Activated CD8-positive, alpha-beta memory T cell treated with anti-CD3 and anti-CD28 coated beads for 48 hours (primary cell): ENCODE data around the gene GNPAT.

ENCODE experiments used
- DNase-seq, 3 experiments: peaks; one replicate each; pipeline ENCODE4 v3.0.0-alpha.2; 2020; ENCODE audit warnings: low read depth in 2 of 3, low spot score in 2 of 3

The GNPAT gene

DNA sequence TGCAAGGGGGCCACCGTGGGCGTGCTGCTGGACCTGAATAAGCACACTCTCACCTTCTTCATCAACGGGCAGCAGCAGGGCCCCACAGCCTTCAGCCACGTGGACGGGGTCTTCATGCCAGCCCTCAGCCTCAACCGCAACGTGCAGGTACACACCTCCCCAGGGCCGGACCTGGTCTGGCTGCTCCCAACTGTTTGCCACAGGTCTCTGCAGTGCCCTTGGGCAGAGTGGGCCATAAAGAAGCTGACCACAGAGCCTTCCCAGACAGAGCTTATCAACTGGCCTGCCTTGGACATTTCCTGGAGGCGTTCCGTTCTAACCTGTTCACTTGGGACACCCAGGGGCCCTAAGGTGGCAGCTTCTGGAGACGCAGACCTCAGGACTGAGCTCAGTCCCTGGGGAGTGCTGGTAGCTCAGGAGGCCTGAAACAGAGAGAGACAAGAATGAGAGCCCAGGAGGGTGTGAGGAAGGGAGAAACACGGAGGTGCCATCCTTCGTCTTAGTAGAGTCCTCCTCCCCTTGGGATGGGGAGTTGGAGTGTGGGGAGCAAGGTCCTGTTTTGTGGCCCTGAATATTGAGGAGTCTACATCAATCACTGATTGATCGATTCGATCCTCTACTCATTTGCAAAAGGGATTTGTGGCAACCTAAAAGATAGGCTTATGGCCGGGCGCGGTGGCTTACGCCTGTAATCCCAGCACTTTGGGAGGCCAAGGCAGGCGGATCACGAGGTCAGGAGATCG is 27.0 kb upstream of the GNPAT start:
- DNase-seq: no peak

DNA sequence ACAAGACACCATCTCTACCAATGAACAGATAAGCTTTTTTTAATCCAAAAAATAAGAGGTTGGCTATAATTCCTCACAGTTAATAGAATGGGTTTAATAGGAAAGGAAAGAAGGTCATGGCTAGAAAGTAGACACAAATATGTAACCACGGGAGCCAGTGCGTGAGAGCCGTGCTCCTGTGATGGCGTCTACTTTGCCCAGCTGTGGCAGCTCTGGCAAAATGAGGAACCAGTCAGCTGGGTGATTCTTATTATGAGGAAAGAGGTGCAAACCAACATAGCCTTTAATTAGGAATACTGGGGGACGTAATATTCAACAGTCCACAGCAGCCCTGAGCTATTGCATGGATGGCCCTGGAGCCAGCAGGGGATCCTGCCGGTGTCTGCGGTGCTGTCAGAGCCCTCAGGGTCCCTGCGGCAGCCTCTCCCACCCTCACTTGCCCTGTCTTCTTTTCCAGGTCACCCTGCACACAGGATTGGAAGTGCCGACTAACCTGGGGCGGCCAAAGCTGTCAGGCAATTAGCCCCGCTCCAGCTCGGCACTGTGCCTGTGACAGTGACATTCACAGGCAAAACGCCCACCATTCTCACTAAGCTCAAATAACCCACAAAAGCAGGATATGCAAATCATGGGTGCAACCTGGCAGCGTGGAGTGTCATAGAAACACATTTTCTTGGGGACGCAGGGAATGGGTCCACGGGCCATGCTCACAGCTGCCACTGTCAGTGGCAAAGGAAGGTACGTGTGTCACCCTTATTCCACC is 25.9 kb upstream of the GNPAT start:
- DNase-seq: no peak

DNA sequence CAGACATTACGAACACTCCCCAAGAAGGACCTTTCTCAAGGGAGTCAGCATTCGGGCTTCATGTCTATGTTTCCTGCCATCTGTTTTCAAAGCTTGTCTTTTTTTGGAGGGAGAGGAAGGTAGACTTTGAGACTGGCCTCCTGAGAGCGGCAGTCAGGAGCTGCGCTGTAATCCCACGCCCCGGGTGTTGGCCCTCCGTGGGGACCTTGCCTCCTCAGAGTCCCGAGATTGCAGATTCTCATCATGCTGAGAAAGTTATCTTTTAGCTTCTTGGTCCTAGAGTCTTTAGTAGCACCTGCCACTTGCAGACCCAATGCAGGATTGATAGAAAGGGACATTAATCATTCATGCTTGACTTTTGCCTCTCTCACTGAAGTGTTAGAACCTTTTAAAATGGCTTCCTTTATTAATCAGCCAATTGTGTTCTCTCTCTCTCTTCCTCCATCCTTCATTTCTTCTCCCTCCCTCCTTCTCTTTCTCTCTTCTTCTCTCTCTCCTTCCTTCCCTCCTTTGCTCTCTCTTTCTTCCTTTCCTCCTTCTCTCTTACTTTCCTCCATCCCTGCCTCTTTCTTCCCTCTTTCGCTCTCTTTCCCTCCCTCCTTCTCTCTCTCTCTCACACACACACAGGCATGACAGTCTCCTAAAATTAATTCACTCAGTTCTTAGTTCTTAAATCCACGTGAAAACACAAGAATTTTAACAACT is 25.2 kb upstream of the GNPAT start:
- DNase-seq: no peak

DNA sequence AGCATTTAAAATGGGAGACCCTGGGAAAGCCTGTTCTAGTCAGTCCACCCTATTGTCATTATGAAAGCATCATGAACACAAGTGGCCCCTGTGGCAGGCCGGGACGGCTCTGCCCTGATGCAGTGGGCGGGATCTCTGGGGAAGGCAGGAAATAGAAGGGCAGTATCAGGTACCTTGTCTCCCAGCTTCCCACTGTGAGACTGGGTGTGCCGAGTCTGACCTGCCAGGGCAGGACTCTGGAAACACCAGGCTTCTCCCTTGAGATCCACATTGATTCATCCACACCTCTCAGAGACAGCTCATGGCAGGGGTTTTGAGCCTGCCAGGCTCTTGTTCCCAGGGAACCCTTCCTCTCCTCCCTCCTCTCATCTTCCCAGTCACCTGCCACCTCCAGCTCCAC is 24.5 kb upstream of the GNPAT start:
- no peak for DNase-seq

DNA sequence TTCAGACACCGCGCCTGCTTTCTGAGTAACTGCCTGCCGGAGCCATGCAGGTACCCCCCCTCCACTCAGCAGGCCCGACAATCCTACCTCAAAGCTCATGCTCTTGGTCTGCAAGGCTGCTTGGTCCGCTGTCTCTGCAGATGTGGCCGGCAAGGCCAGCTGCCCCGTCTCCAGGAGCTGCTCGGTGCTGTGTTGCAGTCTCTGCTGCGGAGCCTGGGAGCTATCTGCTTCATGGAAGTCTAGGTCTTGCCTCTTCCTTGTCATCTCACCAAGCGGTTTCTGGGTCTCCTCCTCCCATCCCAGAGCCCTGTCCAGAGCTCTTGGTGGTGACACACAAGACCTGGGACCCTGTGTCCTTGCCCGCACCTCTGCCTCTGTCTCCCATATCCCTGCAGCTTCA is 24.0 kb upstream of the GNPAT start:
- no peak for DNase-seq

DNA sequence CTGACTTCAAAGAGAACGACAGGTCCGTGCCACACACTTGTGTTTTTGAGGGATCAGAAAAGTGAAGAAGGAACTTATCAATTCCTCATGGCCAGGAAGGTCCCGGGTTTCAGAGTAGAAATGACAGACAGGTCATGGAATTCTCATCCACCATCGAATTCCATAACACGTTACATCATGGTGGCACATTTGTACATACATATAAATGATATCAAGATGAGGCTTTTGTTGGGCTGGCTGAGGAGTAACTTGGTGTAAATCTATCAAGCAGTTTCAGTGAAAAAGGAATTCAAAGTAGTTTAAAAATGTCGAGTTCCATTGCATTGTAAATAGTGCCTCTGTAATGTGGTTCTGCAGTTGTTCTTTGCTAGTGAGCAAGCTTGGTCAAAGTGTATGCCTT is 22.9 kb upstream of the GNPAT start:
- DNase-seq: no peak

DNA sequence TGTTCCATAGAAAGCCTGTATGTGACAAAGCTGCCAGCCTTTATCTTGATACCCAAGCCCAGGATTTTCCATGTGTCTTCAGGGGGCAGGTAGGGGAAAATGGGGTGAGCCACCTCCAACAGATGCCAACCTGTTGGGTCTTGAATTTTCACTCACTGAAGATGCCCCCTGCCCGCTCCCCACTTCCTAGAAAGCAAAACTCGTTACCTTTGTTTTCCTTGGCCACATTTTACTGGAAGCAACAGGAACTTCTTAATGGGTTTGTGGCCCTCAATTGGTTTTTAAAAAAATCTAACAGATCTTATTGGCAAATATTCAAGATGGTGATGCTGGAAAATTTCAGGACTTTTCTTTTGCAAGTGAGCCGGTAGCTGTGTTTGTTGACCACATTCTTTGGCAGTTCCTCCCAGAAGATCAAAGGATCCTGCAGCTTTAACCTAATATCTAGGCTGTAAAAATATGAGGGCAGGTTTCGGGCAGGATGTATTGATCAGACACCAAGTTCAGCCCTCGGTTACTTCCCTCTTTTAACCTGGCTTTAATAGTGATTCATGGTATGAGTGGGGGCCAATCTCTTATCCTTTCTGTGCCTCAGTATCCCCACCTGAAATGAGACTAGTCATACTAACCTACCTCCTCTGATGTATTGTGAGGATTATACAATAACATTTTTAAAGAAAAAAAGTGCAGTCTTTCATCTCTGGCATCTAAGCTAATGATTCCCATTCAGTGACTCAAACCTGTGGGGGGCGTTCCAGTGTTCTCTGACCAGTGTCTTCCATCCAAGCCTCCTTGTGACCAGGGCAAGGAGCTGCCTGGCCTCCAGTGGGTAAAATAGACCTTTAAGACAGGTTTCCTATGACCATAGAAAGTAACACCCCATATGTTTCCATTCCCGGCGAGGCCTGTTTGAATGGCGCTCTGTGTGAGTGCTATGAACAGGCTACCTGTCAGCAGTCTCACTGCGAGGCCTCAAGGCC is 21.3 kb upstream of the GNPAT start:
- DNase-seq: no peak

DNA sequence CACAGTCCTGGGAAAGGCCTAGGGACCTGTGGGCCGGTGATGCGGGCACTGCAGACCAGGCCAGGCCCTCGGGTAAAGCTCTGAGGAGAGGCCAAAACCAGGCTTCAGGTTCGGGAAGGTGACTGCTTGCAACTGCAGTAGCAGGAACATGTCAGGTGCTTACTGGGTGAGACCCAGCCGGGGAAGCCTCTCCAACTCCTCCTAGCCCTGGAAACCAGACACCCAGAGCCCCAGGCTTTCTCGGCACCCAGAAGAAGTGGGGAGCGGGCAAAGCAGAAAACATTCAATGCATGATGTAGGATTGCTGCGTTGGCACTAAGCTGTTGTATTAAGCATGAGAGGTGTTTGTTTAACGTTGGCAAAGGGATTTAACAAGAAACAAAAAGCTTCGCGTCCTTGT is 20.2 kb upstream of the GNPAT start:
- no peak for DNase-seq

DNA sequence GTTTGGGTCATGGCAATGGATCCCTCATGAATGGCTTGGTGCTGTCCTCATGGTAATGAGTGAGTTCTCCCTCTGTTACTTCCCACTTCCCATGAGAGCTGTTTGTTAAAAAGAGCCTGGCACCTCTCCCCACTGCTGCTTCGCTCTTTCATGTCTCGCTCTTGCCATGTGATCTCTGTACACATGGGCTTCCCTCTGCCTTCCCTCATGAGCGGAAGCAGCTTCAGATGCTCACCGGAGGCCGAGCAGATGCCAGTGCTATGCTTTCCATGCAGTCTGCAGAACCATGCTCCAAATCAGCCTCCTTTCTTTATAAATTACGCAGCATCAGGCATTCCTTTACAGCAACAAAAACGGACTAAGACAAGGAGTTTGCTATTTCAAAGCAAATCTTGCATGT is 14.9 kb upstream of the GNPAT start:
- no peak for DNase-seq

DNA sequence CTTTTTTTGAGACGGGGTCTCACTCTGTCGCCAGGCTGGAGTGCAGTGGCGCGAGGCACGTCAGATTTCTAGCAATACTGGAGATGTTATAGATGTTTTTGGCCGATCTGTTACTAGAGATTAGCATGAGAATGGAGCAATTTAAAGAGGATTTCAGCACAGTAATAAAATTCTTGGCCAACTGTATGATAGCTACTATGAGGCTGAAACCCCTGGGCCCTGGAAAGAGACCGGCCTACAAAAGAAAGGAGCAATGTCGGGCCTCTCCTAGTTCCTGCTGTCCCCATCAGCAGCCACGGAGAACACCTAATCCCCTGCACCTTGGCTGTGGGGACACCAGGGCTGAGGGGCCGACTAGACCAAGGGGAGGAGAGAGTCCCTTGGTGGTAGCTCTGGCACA is 9.5 kb upstream of the GNPAT start:
- DNase-seq: no peak

DNA sequence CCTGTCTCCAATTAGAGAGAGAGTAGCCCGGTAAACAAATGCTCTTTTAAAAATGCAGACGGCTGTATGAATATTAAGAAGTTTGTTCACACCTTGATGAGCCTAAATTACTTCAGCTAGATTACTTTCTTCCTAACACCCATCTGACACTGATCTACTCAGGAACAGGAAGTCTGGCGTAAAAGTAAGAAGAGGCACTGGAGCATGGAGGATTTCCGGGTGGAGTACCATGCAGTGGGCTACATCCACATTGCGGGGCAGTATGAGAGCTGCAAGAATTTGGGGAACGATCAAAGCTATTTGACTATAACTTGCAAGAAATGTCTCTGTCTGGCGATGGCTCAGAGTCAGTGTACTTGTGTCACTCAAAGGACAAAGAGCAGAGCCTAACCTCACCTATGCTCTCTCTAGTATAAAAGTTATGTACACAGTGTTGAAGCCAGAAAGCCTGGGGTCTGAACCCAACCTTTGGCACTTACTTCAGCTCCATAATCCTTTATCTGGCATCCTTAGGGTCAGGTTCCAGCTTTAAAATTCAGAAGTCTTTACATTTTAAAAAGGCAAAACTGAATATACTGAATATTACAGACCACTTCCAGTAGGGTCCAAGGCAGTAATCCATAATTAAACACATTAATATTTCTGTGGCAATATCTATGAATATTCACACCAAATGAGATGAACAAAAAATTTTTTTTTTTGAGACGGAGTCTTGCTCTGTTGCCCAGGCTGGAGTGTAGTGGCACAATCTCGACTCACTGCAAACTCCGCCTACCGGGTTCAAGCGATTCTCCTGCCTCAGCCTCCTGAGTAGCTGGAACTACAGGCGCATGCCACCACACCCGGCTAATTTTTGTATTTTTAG is 7.9 kb upstream of the GNPAT start:
- DNase-seq: no peak

DNA sequence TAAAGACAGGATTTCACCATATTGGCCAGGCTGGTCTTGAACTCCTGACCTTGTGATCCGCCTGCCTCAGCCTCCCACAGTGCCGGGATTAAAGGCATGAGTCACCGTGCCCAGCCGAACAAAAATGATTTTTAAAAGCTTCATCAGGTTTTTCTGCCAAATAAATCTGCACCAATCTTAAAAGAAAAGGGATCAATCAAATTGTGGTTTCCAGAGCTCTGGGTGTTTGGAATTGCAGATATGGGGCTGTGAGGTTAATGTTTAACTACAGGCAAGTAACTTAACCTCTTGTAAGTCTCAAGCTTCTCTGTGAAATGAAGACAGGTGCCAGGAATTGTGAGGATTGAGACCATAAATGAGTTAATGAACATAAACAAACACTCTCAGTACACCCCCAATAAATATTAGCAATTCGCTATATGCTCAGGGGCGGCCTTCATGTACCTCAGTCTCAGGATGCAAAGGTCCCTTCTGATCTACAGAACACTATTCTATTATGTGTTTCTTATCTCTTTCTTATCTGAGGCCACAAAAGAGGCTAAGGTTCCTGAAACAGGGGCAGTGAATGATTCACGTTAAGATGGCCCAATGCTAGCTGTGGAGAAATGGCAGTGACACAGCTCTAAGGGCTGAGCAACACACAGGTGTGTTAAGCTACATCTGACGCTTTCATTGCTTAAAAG is 7.1 kb upstream of the GNPAT start:
- no peak for DNase-seq

DNA sequence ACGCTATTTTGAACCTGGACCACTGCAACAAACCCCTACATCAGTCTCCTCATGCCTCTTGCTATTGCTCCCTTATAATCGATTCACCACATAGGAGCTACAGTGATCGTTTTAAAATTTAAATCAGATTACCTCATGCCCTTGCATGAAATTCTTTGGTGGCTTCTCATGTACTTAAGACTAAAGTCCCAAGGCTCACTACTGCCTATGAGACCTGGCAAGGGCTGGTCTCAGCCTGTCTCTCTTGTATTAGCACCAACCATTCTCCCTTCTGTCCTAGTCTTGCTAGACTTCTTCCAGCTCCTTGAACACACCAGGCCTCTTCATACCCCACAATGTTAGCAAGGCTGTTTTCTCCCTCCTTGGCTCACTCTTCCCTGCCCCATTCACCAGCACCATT is 6.5 kb upstream of the GNPAT start:
- DNase-seq: no peak

DNA sequence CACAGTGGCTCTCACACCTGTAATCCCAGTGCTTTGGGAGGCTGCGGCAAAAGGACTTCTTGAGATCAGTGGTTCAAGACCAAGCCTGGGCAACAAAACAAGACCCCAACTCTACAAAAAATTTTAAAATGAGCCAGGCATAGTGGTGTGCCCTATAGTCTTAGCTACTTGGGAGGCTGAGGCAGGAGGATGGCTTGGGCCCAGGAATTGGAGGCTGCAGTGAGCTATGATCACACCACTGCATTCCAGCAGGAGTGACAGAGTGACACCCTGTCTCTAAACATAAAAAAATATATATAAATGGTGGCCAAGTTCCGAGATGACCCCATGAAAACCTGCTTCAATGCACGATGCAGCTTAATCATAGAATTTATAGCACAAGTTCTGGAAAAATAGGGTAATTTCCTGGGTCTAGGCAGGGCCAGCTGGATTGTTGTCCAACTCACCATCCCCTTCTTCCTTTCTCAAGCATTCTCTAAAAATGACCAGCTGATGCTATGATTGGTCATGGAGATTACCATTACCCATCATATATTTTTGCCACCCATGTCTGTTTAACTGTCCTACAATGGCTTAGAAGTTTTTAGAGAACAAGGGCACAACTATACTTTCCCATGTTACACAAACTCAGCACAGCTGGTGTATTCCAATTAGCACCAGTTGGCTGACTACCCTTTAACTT is 5.3 kb upstream of the GNPAT start:
- no peak for DNase-seq

DNA sequence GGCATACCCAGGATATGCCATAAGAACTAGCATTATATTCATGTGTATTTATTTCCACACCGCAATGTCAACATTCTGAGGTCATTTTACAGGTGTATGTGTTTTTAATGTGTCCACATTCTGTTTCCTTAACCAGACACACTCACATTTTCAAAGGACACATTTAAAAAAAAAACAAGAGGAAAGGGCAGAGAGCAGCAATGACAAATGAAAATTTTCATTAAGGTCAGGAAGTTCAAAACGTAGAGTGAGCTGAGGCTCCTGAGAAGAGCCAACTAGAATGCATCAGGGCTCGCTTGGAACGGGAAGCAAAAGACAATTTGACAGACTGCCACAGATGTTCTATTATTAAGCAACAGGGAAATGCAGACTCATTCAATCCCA is 4.8 kb upstream of the GNPAT start:
- DNase-seq: no peak

DNA sequence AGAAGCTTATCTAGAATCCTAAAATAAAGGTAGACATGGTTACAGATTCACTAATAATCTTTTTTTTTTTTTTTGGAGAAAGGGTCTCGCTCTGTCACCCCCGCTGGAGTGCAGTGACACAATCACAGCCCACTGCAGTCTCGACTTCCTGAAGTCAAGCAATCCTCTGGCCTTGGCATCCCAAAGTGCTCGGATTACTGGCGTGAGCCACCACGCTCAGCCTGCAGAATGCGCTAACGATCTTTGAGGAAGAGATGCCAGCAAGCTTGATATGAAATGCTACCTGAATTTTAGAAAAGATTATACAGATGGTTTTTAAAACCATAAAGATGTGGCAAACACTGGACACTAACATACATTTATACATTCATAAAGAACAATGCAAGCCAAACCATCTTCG is 4.1 kb upstream of the GNPAT start:
- DNase-seq: no peak

DNA sequence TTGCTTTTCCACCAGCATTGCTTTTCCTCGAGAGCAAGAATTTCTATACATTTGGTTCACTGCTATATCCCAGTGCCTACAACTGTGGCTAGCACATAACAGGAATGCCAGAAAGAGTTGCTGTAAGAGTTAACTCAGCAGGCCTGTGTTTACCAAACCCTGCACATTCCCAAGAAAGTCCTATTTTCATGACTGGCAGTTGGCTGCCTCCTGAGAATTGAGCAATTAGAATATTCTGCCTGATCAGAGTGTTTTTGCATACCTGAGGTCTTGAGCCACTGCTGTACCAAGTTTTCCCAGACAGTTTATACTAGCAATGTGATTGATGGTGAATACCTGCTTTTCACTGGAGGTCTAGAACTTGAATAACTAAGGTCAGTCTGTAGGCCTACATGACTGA is 2.7 kb upstream of the GNPAT start:
- DNase-seq: no peak

DNA sequence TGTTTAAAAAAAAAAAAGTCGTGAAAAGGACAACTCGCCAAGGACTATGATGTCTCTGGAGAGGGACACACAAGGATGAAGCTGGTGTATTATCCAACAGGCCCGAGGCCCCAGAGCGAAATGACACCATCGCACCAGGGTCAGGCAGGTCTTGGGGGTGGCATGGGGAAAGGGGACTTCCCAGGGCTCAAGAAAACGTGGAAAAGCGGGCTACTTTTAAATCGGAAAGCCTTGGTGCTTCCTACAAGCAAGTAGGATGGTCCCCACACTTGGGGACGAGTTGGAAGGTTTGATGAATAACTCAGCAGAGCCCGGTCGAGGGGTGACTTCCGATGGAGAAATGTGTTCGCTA is 505 bp upstream of the GNPAT start:
- DNase-seq: no peak

DNA sequence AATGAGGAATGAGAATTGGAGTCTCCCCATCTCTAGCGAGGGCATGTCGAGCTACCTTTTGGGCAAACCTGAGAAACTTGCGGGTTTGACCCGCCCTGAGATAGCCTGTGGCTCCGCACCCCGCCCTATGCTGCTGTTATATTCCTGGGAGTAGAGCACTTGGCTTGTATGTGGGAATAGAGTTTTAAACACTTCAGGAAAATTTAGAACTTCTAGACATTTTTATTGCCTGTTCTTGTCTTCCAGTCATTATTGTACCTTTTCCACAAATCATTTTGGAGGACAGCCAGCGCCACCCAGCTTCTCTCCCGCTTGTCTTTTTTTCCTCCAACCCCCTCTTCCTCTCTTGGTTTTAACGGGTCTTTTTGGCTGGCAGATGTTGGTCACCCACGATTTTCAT is 738 bp downstream of the GNPAT start:
- no peak for DNase-seq
